ENCODE measurements around the gene MLLT10.

The MLLT10 gene

DNA sequence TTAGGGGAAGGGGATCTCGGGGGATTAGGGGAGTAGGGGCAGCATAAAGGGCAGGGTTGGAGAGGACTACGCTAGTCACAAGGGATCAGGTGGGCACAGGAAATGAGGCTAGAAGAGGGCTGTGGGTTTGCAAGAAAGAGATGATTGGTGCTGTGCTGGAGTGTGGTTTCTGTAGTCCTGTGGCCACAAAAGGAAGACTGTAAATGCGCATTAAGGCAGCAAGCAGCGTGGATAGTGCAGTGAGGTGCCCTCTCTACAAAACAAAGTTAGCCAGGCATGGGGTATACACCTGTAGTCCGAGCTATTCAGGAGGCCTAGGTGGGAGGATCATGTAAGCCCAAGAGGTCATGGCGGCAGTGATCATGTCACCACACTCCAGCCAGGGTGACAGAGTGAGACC is 212.1 kb downstream of the MLLT10 start (continued):
- TF ChIP-seq, protein P1, sequence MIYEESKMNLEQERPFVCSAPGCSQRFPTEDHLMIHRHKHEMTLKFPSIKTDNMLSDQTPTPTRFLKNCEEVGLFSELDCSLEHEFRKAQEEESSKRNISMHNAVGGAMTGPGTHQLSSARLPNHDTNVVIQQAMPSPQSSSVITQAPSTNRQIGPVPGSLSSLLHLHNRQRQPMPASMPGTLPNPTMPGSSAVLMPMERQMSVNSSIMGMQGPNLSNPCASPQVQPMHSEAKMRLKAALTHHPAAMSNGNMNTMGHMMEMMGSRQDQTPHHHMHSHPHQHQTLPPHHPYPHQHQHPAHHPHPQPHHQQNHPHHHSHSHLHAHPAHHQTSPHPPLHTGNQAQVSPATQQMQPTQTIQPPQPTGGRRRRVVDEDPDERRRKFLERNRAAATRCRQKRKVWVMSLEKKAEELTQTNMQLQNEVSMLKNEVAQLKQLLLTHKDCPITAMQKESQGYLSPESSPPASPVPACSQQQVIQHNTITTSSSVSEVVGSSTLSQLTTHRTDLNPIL (CRISPR knock-in tag; IDR thresholded peaks at IDR 0.05; ENCODE audit: low read depth): no peak
- TF ChIP-seq ZFP3 (CRISPR knock-in tag; IDR thresholded peaks at IDR 0.05) (no peak), OSR1 (CRISPR knock-in tag; IDR thresholded peaks at IDR 0.05) (no peak), GLIS3 (CRISPR knock-in tag; IDR thresholded peaks at IDR 0.05) (no peak)

- ATAC-seq: no peak
- no peak for TF ChIP-seq ZFP3 (CRISPR knock-in tag; IDR thresholded peaks at IDR 0.05)
- TF ChIP-seq TOX (CRISPR knock-in tag; IDR thresholded peaks at IDR 0.05; ENCODE audit: borderline replicate concordance): no peak
- TF ChIP-seq GLIS3 (CRISPR knock-in tag; IDR thresholded peaks at IDR 0.05): no peak
- no peak for TF ChIP-seq CSDC2 (CRISPR knock-in tag; IDR thresholded peaks at IDR 0.05)
- TF ChIP-seq ZNF8 (CRISPR knock-in tag; IDR thresholded peaks at IDR 0.05): no peak
- no peak for TF ChIP-seq ZNF70 (CRISPR knock-in tag; IDR thresholded peaks at IDR 0.05)
- TF ChIP-seq PPARA (CRISPR knock-in tag; IDR thresholded peaks at IDR 0.05; ENCODE audit: borderline replicate concordance): no peak
Measured at GRCh38 chr10:21747809-21748208, 213.8 kb downstream of the MLLT10 start.

DNA sequence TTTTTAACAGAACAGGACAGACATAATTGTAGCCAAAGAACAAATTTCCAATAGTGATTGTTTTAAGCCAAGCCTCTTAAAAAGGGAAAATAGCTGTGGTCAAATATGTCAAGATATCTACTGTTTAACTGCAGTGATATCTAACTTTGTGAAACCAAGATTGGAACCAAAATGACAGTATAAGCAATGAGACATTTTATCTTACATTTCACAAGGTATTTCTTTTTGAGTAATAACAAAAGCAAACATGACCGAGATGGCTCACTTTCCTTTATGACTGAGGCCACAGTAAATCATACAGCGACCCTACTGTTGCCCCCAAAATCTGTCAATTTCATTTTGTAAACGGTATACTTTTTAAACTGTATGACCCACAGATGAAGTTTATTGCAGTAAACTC is 215.8 kb downstream of the MLLT10 start:
- ATAC-seq: no peak
- TF ChIP-seq, protein P2, sequence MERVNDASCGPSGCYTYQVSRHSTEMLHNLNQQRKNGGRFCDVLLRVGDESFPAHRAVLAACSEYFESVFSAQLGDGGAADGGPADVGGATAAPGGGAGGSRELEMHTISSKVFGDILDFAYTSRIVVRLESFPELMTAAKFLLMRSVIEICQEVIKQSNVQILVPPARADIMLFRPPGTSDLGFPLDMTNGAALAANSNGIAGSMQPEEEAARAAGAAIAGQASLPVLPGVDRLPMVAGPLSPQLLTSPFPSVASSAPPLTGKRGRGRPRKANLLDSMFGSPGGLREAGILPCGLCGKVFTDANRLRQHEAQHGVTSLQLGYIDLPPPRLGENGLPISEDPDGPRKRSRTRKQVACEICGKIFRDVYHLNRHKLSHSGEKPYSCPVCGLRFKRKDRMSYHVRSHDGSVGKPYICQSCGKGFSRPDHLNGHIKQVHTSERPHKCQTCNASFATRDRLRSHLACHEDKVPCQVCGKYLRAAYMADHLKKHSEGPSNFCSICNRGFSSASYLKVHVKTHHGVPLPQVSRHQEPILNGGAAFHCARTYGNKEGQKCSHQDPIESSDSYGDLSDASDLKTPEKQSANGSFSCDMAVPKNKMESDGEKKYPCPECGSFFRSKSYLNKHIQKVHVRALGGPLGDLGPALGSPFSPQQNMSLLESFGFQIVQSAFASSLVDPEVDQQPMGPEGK (CRISPR knock-in tag; IDR thresholded peaks at IDR 0.05; ENCODE audit: borderline replicate concordance): no peak
- TF ChIP-seq, protein P3, sequence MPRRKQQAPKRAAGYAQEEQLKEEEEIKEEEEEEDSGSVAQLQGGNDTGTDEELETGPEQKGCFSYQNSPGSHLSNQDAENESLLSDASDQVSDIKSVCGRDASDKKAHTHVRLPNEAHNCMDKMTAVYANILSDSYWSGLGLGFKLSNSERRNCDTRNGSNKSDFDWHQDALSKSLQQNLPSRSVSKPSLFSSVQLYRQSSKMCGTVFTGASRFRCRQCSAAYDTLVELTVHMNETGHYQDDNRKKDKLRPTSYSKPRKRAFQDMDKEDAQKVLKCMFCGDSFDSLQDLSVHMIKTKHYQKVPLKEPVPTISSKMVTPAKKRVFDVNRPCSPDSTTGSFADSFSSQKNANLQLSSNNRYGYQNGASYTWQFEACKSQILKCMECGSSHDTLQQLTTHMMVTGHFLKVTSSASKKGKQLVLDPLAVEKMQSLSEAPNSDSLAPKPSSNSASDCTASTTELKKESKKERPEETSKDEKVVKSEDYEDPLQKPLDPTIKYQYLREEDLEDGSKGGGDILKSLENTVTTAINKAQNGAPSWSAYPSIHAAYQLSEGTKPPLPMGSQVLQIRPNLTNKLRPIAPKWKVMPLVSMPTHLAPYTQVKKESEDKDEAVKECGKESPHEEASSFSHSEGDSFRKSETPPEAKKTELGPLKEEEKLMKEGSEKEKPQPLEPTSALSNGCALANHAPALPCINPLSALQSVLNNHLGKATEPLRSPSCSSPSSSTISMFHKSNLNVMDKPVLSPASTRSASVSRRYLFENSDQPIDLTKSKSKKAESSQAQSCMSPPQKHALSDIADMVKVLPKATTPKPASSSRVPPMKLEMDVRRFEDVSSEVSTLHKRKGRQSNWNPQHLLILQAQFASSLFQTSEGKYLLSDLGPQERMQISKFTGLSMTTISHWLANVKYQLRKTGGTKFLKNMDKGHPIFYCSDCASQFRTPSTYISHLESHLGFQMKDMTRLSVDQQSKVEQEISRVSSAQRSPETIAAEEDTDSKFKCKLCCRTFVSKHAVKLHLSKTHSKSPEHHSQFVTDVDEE (CRISPR knock-in tag; IDR thresholded peaks at IDR 0.05): no peak
- TF ChIP-seq ZFP30 (CRISPR knock-in tag; IDR thresholded peaks at IDR 0.05): no peak
- TF ChIP-seq, protein P1 (CRISPR knock-in tag; IDR thresholded peaks at IDR 0.05; ENCODE audit: low read depth): no peak
- no peak for TF ChIP-seq RARB (CRISPR knock-in tag; IDR thresholded peaks at IDR 0.05)
- no peak for TF ChIP-seq CSDC2 (CRISPR knock-in tag; IDR thresholded peaks at IDR 0.05)
- TF ChIP-seq ZNF8 (CRISPR knock-in tag; IDR thresholded peaks at IDR 0.05): no peak
- TF ChIP-seq GLIS3 (CRISPR knock-in tag; IDR thresholded peaks at IDR 0.05): no peak
- TF ChIP-seq ZNF565 (CRISPR knock-in tag; conservative IDR thresholded peaks at IDR 0.05; ENCODE audit: low read depth): no peak
- TF ChIP-seq ESRRG (CRISPR knock-in tag; IDR thresholded peaks at IDR 0.05): no peak
- no peak for TF ChIP-seq ARNTL (CRISPR knock-in tag; IDR thresholded peaks at IDR 0.05; ENCODE audit: borderline replicate concordance, low read depth)
- TF ChIP-seq ZC3H10 (CRISPR knock-in tag; IDR thresholded peaks at IDR 0.05): no peak
- no peak for TF ChIP-seq ZNF70 (CRISPR knock-in tag; IDR thresholded peaks at IDR 0.05)
- no peak for TF ChIP-seq TOX (CRISPR knock-in tag; IDR thresholded peaks at IDR 0.05; ENCODE audit: borderline replicate concordance)
- no peak for TF ChIP-seq SNAI2 (CRISPR knock-in tag; IDR thresholded peaks at IDR 0.05)
- TF ChIP-seq OSR1 (CRISPR knock-in tag; IDR thresholded peaks at IDR 0.05): no peak
- TF ChIP-seq, protein P4, sequence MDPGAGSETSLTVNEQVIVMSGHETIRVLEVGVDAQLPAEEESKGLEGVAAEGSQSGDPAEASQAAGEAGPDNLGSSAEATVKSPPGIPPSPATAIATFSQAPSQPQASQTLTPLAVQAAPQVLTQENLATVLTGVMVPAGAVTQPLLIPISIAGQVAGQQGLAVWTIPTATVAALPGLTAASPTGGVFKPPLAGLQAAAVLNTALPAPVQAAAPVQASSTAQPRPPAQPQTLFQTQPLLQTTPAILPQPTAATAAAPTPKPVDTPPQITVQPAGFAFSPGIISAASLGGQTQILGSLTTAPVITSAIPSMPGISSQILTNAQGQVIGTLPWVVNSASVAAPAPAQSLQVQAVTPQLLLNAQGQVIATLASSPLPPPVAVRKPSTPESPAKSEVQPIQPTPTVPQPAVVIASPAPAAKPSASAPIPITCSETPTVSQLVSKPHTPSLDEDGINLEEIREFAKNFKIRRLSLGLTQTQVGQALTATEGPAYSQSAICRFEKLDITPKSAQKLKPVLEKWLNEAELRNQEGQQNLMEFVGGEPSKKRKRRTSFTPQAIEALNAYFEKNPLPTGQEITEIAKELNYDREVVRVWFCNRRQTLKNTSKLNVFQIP (CRISPR knock-in tag; IDR thresholded peaks at IDR 0.05; ENCODE audit: borderline replicate concordance, low read depth): no peak
- no peak for TF ChIP-seq ZFP3 (CRISPR knock-in tag; IDR thresholded peaks at IDR 0.05)

DNA sequence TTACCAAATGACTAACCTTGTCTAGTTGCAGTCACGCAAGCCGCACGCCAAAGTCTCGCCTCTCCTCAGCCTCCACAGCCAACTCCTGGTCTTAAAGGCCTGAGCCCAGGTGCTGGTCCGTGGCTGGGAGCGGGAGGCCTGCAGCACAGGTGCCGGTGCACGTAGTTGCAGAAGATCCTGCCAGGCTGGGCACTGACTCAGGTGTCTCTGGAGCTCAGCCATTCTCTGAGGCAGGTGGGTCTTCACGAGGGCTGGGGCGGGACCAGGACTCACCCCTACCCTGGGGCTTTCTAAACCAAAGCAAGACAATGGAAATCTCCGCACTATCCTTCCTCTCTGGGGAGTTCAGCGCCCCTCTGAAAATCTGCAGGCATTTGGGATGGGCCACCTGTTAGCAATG is 216.4 kb downstream of the MLLT10 start:
- no peak for TF ChIP-seq RARB (CRISPR knock-in tag; IDR thresholded peaks at IDR 0.05)
- no peak for TF ChIP-seq ZFP3 (CRISPR knock-in tag; IDR thresholded peaks at IDR 0.05)
- TF ChIP-seq PPARA (CRISPR knock-in tag; IDR thresholded peaks at IDR 0.05; ENCODE audit: borderline replicate concordance): no peak
- TF ChIP-seq, protein P3 (CRISPR knock-in tag; IDR thresholded peaks at IDR 0.05): no peak
- no peak for TF ChIP-seq TOX (CRISPR knock-in tag; IDR thresholded peaks at IDR 0.05; ENCODE audit: borderline replicate concordance)
- TF ChIP-seq TCF4 (CRISPR knock-in tag; IDR thresholded peaks at IDR 0.05; ENCODE audit: borderline replicate concordance): no peak
- TF ChIP-seq CSDC2 (CRISPR knock-in tag; IDR thresholded peaks at IDR 0.05): no peak
- TF ChIP-seq ZNF70 (CRISPR knock-in tag; IDR thresholded peaks at IDR 0.05): no peak
- TF ChIP-seq GLIS3 (CRISPR knock-in tag; IDR thresholded peaks at IDR 0.05): no peak
- no peak for TF ChIP-seq ZNF8 (CRISPR knock-in tag; IDR thresholded peaks at IDR 0.05)
- no peak for TF ChIP-seq OSR1 (CRISPR knock-in tag; IDR thresholded peaks at IDR 0.05)
- no peak for TF ChIP-seq ZC3H10 (CRISPR knock-in tag; IDR thresholded peaks at IDR 0.05)
- no peak for ATAC-seq
